SIG-M5 treated with dmso at 0.1 percent for 504 hours (cell line): ENCODE results near the gene PCDHGA12.

Source experiments
- DNase-seq: peaks from one replicate; lab custom pipeline; 2025; ENCODE audit not compliant: unreplicated experiment; lab: John Stamatoyannopoulos, UW

PCDHGA12 gene

GRCh38 chr5:141439411-141440141 is 9.3 kb downstream of the PCDHGA12 start:
- DNase-seq: no peak

GRCh38 chr5:141440341-141440740 is 10.0 kb downstream of the PCDHGA12 start:
- no peak for DNase-seq

GRCh38 chr5:141441571-141442170 is 11.4 kb downstream of the PCDHGA12 start:
- no peak for DNase-seq

GRCh38 chr5:141465351-141465750 is 35.0 kb downstream of the PCDHGA12 start:
- DNase-seq: no peak

- peak; percentile 76 for DNase-seq
Measured at GRCh38 chr5:141475625-141476131, 45.4 kb downstream of the PCDHGA12 start, which contains the start of gene PCDHGC3. Gene PCDHGC3, plus strand, starts transcription at chr5:141475966. Its CDS starts 151 bp downstream, at chr5:141476117.

GRCh38 chr5:141476132-141476911 is 46.0 kb downstream of the PCDHGA12 start:
- DNase-seq: no peak

GRCh38 chr5:141477044-141477575 is 46.8 kb downstream of the PCDHGA12 start:
- DNase-seq: no peak

GRCh38 chr5:141477815-141478214 is 47.5 kb downstream of the PCDHGA12 start:
- DNase-seq: no peak

- no peak for DNase-seq
Measured at GRCh38 chr5:141478321-141478945, 48.1 kb downstream of the PCDHGA12 start.

GRCh38 chr5:141479776-141480175 is 49.5 kb downstream of the PCDHGA12 start:
- no peak for DNase-seq
